HEK293T (cell line): ENCODE data around the gene KLK13.

Source experiments
- CTCF ChIA-PET: fragments of 350-600 bp; formaldehyde crosslinking; extraction: SDS; loops from one replicate; lab custom pipeline; 2021; ENCODE audit warnings: antibody characterized with exemption, inconsistent platforms; lab: Yijun Ruan, JAX
- POLR2A ChIA-PET: fragments of 350-600 bp; formaldehyde crosslinking; extraction: SDS; loops from one replicate; lab custom pipeline; 2020; ENCODE audit warnings: antibody characterized with exemption, inconsistent platforms; lab: Yijun Ruan, JAX
- DNase-seq: peaks from one replicate; pipeline ENCODE4 v3.0.0; 2012; ENCODE audit warnings: mixed read lengths; ENCODE audit errors: extremely low spot score
- ARNT ChIP-seq: fragments of 450-650 bp; IDR thresholded peaks from 2 replicates; pipeline ENCODE4 v1.6.1; 2017; ENCODE audit warnings: mild to moderate bottlenecking
- BHLHE40 ChIP-seq: fragments of 450-650 bp; IDR thresholded peaks from 2 replicates; pipeline ENCODE4 v1.6.1; 2016; ENCODE audit warnings: mild to moderate bottlenecking, moderate library complexity, borderline replicate concordance
- CTBP1 ChIP-seq: fragments of 450-650 bp; IDR thresholded peaks from 2 replicates; pipeline ENCODE4 v1.6.1; 2016; ENCODE audit warnings: borderline replicate concordance
- ELF4 ChIP-seq: fragments of 450-650 bp; IDR thresholded peaks from 2 replicates; pipeline ENCODE4 v1.6.1; 2017; ENCODE audit warnings: antibody characterized with exemption
- FOXA1 ChIP-seq: fragments of 450-650 bp; IDR thresholded peaks from 2 replicates; pipeline ENCODE4 v1.6.1; 2016; ENCODE audit warnings: mild to moderate bottlenecking
- FOXK2 ChIP-seq: fragments of 450-650 bp; IDR thresholded peaks from 2 replicates; pipeline ENCODE4 v1.6.1; 2016; ENCODE audit warnings: mild to moderate bottlenecking
- FOXM1 ChIP-seq: fragments of 450-650 bp; IDR thresholded peaks from 2 replicates; pipeline ENCODE4 v1.6.1; 2017; ENCODE audit warnings: mild to moderate bottlenecking, borderline replicate concordance
- HDGF ChIP-seq: fragments of 450-650 bp; IDR thresholded peaks from 2 replicates; pipeline ENCODE4 v1.6.1; 2017; ENCODE audit warnings: antibody characterized with exemption, borderline replicate concordance
- L3MBTL2 ChIP-seq: fragments of 450-650 bp; conservative IDR thresholded peaks from 2 replicates; pipeline ENCODE4 v1.6.1; 2016; ENCODE audit warnings: mild to moderate bottlenecking
- LEF1 ChIP-seq: fragments of 450-650 bp; IDR thresholded peaks from 2 replicates; pipeline ENCODE4 v1.6.1; 2017; ENCODE audit warnings: mild to moderate bottlenecking, borderline replicate concordance
- NFRKB ChIP-seq: fragments of 450-650 bp; IDR thresholded peaks from 2 replicates; pipeline ENCODE4 v1.6.1; 2016; ENCODE audit warnings: mild to moderate bottlenecking, moderate library complexity
- PKNOX1 ChIP-seq: fragments of 450-650 bp; IDR thresholded peaks from 2 replicates; pipeline ENCODE4 v1.6.1; 2016
- SP1 ChIP-seq: fragments of 450-650 bp; IDR thresholded peaks from 2 replicates; pipeline ENCODE4 v1.6.1; 2017
- SUZ12 ChIP-seq: fragments of 450-650 bp; IDR thresholded peaks from 2 replicates; pipeline ENCODE4 v1.6.1; 2016; ENCODE audit warnings: mild to moderate bottlenecking
- TARDBP ChIP-seq: fragments of 450-650 bp; IDR thresholded peaks from 2 replicates; pipeline ENCODE4 v1.6.1; 2016
- ZNF384 ChIP-seq: fragments of 450-650 bp; IDR thresholded peaks from 2 replicates; pipeline ENCODE4 v1.6.1; 2016

Gene KLK13

DNA sequence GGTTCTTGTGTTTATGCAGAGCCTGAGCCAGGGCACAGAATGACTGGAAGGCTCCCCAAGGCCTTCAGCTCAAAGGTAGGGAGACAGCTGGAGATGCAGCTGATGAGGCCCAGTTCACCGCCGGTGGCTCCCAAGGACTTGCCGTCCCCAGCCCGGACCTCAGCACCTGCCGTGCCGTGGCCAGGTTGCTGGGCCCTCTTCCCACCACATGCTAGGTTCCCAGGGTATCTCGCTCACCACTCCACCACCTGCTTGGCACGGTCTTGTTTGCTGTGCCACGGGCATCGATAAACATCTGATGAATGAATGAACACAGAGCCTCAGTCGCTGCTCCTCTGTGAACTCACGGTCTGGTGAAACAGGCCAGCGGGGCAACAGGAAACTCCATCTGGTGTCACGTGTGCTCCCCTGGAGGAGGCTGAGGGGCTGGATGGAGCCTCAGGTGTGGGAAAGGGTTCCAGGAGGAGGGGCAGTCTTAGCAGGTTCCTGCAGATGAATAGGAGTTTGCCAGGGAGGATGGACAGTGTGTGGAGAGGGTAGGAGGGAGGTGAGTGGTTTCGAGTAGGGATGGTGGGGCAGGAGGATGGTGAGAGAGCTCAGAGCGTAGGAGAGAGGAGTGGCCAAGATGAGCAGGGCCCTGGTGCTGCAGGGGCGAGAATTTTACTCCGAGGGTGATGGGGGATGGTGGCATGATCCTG, 21.4 kb upstream of the KLK13 start:
- no peak for TF ChIP-seq ARNT
- no peak for TF ChIP-seq FOXA1
- TF ChIP-seq TARDBP: no peak
- no peak for TF ChIP-seq PKNOX1
- TF ChIP-seq L3MBTL2: no peak
- no peak for TF ChIP-seq CTBP1
- TF ChIP-seq FOXM1: no peak
- TF ChIP-seq HDGF: no peak
- no peak for TF ChIP-seq SUZ12
- no peak for TF ChIP-seq LEF1
- no peak for TF ChIP-seq ZNF384
- TF ChIP-seq FOXK2: no peak
- no peak for TF ChIP-seq BHLHE40
- no peak for TF ChIP-seq SP1
- TF ChIP-seq ELF4: no peak
- TF ChIP-seq NFRKB: no peak
- DNase-seq: no peak
- ChIA-PET POLR2A (no interaction called here), CTCF (no interaction called here)

DNA sequence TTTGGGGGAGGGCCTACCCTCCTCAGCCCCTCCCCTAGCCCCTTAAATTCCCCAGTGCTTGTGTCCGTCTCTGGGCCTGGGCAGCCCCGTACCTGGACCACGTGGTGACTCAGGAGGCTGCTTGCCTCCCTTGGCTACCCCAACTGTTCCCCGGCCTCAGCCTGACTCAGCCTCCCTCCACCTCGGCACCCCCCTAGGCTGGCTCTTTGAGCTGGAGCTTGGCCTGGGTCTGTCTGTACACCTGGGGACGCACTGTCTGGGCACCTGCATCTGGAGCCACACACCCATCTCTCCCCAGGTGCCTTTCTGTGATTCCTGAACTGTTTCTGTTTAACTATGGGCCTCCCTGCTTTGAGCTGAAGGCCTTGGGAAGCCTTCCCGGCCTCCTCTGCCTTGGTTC, 19.6 kb upstream of the KLK13 start:
- POLR2A ChIA-PET: no interaction called here
- CTCF ChIA-PET: no interaction called here
- TF ChIP-seq SP1 (no peak), LEF1 (no peak), FOXM1 (no peak), FOXA1 (no peak), NFRKB (no peak), L3MBTL2 (no peak), PKNOX1 (no peak), ELF4 (no peak), ARNT (no peak), FOXK2 (no peak), HDGF (no peak), SUZ12 (no peak), TARDBP (no peak), BHLHE40 (no peak), CTBP1 (no peak), ZNF384 (no peak)
- DNase-seq: no peak

GRCh38 chr19:51083783-51084182, 18.9 kb upstream of the KLK13 start:
- ChIA-PET POLR2A (no interaction called here), CTCF (no interaction called here)
- no peak for DNase-seq
- TF ChIP-seq FOXM1 (no peak), TARDBP (no peak), SUZ12 (no peak), CTBP1 (no peak), L3MBTL2 (no peak), HDGF (no peak), ZNF384 (no peak), PKNOX1 (no peak), LEF1 (no peak), BHLHE40 (no peak), ARNT (no peak)

DNA sequence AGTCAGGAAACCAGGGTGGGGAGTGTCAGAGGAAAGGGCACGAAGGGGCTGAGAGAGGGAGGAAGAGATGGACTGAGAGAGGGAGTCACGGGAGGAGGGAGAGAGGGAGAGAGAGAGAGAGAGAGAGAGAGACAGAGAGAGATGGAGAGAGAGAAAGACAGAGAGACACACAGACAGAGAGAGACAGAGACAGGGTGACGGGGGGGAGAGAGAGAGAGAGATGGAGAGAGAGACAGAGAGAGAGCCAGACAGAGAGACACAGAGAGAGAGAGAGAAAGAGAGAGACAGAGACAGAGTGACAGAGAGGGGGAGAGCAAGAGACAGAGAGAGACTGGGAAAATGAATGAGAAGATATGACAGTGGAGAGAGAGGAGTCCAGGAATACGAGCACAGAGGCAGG, 18.3 kb upstream of the KLK13 start:
- POLR2A ChIA-PET: no interaction called here
- no peak for DNase-seq
- CTCF ChIA-PET: no interaction called here
- TF ChIP-seq FOXK2: no peak
- no peak for TF ChIP-seq ELF4
- TF ChIP-seq LEF1: no peak
- TF ChIP-seq ARNT: no peak
- no peak for TF ChIP-seq HDGF
- TF ChIP-seq FOXA1: no peak
- no peak for TF ChIP-seq L3MBTL2
- TF ChIP-seq CTBP1: no peak
- no peak for TF ChIP-seq TARDBP
- TF ChIP-seq PKNOX1: no peak
- TF ChIP-seq SUZ12: no peak
- no peak for TF ChIP-seq NFRKB
- TF ChIP-seq BHLHE40: no peak

DNA sequence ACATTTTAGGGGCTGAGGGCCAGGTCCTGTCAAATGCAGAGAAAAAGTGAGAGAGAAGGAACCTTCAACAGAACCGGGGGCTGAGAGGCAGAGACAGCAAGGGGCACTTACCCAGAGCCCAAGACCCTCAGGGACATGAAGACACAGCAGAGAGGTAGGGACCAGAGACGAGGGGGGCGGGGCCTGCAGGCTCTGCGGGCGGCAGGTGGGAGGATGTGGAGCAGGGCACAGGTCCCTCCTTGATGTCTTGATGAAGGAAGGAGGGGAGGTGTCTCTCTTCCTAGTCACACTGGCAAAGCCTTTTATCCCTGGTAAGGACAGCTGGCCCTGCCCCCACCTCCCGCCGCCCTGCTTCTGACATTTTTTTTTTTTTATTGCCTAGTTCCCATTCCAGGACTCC, 17.7 kb upstream of the KLK13 start, which contains the start of gene KLK14:
Gene KLK14, minus strand, starts transcription at position 277 of the 400 bp plus-strand sequence. Its CDS starts 273 bp downstream, at position 4.
- TF ChIP-seq FOXA1: no peak
- no peak for TF ChIP-seq FOXM1
- TF ChIP-seq CTBP1: no peak
- no peak for TF ChIP-seq NFRKB
- no peak for TF ChIP-seq PKNOX1
- TF ChIP-seq FOXK2: no peak
- TF ChIP-seq TARDBP: no peak
- TF ChIP-seq LEF1: no peak
- TF ChIP-seq BHLHE40: no peak
- no peak for TF ChIP-seq ARNT
- no peak for TF ChIP-seq ELF4
- TF ChIP-seq SUZ12: no peak
- TF ChIP-seq L3MBTL2: no peak
- no peak for TF ChIP-seq ZNF384
- TF ChIP-seq SP1: no peak
- TF ChIP-seq HDGF: no peak
- POLR2A ChIA-PET: no interaction called here
- DNase-seq: no peak
- CTCF ChIA-PET: no interaction called here
